PC-9 (cell line): Measurements from ENCODE around the gene NPFFR1. TPM values are rescaled to one million over a fixed set of nuclear protein-coding genes. Genes with fewer than 3 reads are reported as not detected.

Source experiments
- BruUV-seq: library from RNA; stranded (reverse); fragments of 400-500 nt; replicated peaks from 2 replicates; lab custom pipeline; 2021; lab: Mats Ljungman, UMichigan
- CTCF ChIA-PET: fragments of 300-600 bp; sonication (Branson Sonifier 250); formaldehyde crosslinking; loops from one replicate; lab custom pipeline; 2022; ENCODE audit warnings: antibody characterized with exemption; lab: Charles Lee
- POLR2A ChIA-PET: fragments of 300-600 bp; sonication (Branson Sonifier 250); formaldehyde crosslinking; loops from one replicate; lab custom pipeline; 2022; ENCODE audit warnings: antibody characterized with exemption; ENCODE audit not compliant: unreplicated experiment; lab: Charles Lee
- DNase-seq, 2 experiments: peaks; one replicate each; pipeline versions ENCODE4 v3.0.0 to v3.0.0-alpha.2; 2015 to 2022; ENCODE audit warnings: mixed read lengths in 1 of 2
- H2AFZ ChIP-seq: fragments of 200-600 bp; sonication (generic); 2 replicates; pipeline ENCODE4 v1.8.1; 2017; ENCODE audit warnings: antibody characterized with exemption
- H3F3A ChIP-seq: fragments of 200-600 bp; sonication (generic); 2 replicates; pipeline ENCODE4 v1.8.1; 2017; ENCODE audit warnings: antibody characterized with exemption, mild to moderate bottlenecking, low read depth; ENCODE audit not compliant: insufficient read depth
- H3K27ac ChIP-seq: fragments of 200-600 bp; sonication (generic); 2 replicates; pipeline ENCODE4 v1.6.1; 2016; ENCODE audit warnings: mixed run types
- H3K27me3 ChIP-seq: fragments of 200-600 bp; sonication (generic); 2 replicates; pipeline ENCODE4 v1.6.1; 2016; ENCODE audit warnings: low read depth, mixed run types; ENCODE audit not compliant: insufficient read depth
- H3K36me3 ChIP-seq: fragments of 200-600 bp; sonication (generic); 2 replicates; pipeline ENCODE4 v1.6.1; 2016; ENCODE audit warnings: low read depth, mixed run types
- H3K4me1 ChIP-seq: fragments of 200-600 bp; sonication (generic); replicated peaks from 2 replicates; pipeline ENCODE4 v1.6.1; 2016; ENCODE audit warnings: mixed run types; ENCODE audit not compliant: insufficient read depth
- H3K4me2 ChIP-seq: fragments of 200-600 bp; sonication (generic); 2 replicates; pipeline ENCODE4 v1.6.1; 2017; ENCODE audit warnings: mixed run types
- H3K4me3 ChIP-seq: fragments of 200-600 bp; sonication (generic); 2 replicates; pipeline ENCODE4 v1.6.1; 2016; ENCODE audit warnings: mixed run types
- H3K79me2 ChIP-seq: fragments of 200-600 bp; sonication (generic); 2 replicates; pipeline ENCODE4 v1.6.1; 2017; ENCODE audit warnings: low read depth, mixed run types
- H3K9me2 ChIP-seq: fragments of 200-600 bp; sonication (generic); 2 replicates; pipeline ENCODE4 v1.8.1; 2017; ENCODE audit warnings: mild to moderate bottlenecking; ENCODE audit not compliant: insufficient read depth
- H3K9me3 ChIP-seq: fragments of 200-600 bp; sonication (generic); 2 replicates; pipeline ENCODE4 v1.8.1; 2016; ENCODE audit warnings: low read depth; ENCODE audit not compliant: insufficient read depth
- H4K20me1 ChIP-seq: fragments of 200-600 bp; sonication (generic); 2 replicates; pipeline ENCODE4 v1.8.1; 2017; ENCODE audit not compliant: insufficient read depth
- CTCF ChIP-seq: fragments of 200-600 bp; sonication (generic); conservative IDR thresholded peaks from 2 replicates; pipeline ENCODE4 v1.6.1; 2017; ENCODE audit warnings: mixed run types, antibody characterized with exemption, mild to moderate bottlenecking, moderate library complexity
- EZH2 ChIP-seq: fragments of 200-600 bp; sonication (generic); IDR thresholded peaks from 2 replicates; pipeline ENCODE4 v1.8.0; 2017; ENCODE audit warnings: antibody characterized with exemption, low read depth
- intact Hi-C: fragments of 100-400 bp; cut with micrococcal nuclease; formaldehyde crosslinking; loops from one replicate; pipeline ENCODE4 v1.10.0; 2022; ENCODE audit not compliant: unreplicated experiment
- total RNA-seq: library from RNA; stranded (reverse); gene quantifications from 2 replicates; pipeline ENCODE4 v1.2.3, GENCODE V29; 2021

NPFFR1 gene
- total RNA-seq, 1 experiment from 2014 or later, result 0.09 TPM

- Histone ChIP-seq H3K9me3 (no peaks in the 10 kb centered on the region), H3K4me2 (no peak overlapping the region), H2AFZ (no peak overlapping the region), H3F3A (peaks cover 6% of the 10 kb centered on the region; the same call in 1 of the 2 replicates), H3K27me3 (no peaks in the 10 kb centered on the region), H3K27ac (no peak overlapping the region), H4K20me1 (no peaks in the 10 kb centered on the region), H3K4me1 (no peaks in the 10 kb centered on the region), H3K9me2 (no peaks in the 10 kb centered on the region), H3K4me3 (no peak overlapping the region), H3K79me2 (no peaks in the 10 kb centered on the region), H3K36me3 (no peaks in the 10 kb centered on the region)
- BruUV-seq, result no TSS peak
- DNase-seq, result no peak
- intact Hi-C loops, result no loop called here
- ChIA-PET CTCF (no interaction called here), POLR2A (no interaction called here)
- TF ChIP-seq EZH2 (no peak), CTCF (no peak)
Observed at GRCh38 chr10:70306181-70306705, 22.4 kb upstream of the NPFFR1 start.

- Histone ChIP-seq H3K9me3 (no peaks in the 10 kb centered on the region), H2AFZ (no peak overlapping the region), H4K20me1 (no peaks in the 10 kb centered on the region), H3K36me3 (no peaks in the 10 kb centered on the region), H3K4me2 (no peak overlapping the region), H3K27me3 (no peaks in the 10 kb centered on the region), H3K4me1 (no peaks in the 10 kb centered on the region), H3F3A (peaks cover 6% of the 10 kb centered on the region; the same call in 1 of the 2 replicates), H3K79me2 (no peaks in the 10 kb centered on the region), H3K27ac (no peak overlapping the region), H3K9me2 (no peaks in the 10 kb centered on the region), H3K4me3 (no peak overlapping the region)
- intact Hi-C loops, result no loop called here
- ChIA-PET CTCF (interaction anchor here (0.6 kb wide), 1 partner anchor 76 kb away, joined by 9 read pairs; no protein-coding TSS in a partner anchor), POLR2A (no interaction called here)
- no TSS peak for BruUV-seq
- no peak for DNase-seq
- TF ChIP-seq EZH2 (no peak), CTCF (no peak)
Observed at GRCh38 chr10:70303730-70304129, 19.9 kb upstream of the NPFFR1 start.

- intact Hi-C loops, result no loop called here
Observed at GRCh38 chr10:70302292-70302691, 18.5 kb upstream of the NPFFR1 start.

More at GRCh38 chr10:70302292-70302691, 18.5 kb upstream of the NPFFR1 start:
- Histone ChIP-seq H3K9me3 (no peaks in the 10 kb centered on the region), H3K4me2 (no peak overlapping the region), H4K20me1 (no peaks in the 10 kb centered on the region), H2AFZ (no peak overlapping the region), H3K9me2 (no peaks in the 10 kb centered on the region), H3F3A (peaks cover 8% of the 10 kb centered on the region; the same call in 1 of the 2 replicates), H3K27me3 (no peaks in the 10 kb centered on the region), H3K36me3 (no peaks in the 10 kb centered on the region), H3K4me1 (no peaks in the 10 kb centered on the region), H3K27ac (no peak overlapping the region), H3K79me2 (no peaks in the 10 kb centered on the region), H3K4me3 (no peak overlapping the region)
- CTCF ChIA-PET, result no interaction called here
- DNase-seq, result no peak
- POLR2A ChIA-PET, result interaction anchor here (0.6 kb wide), 1 partner anchor 132 kb away, joined by 7 read pairs; the partner anchor contains the start of gene SAR1A
- TF ChIP-seq EZH2 (no peak), CTCF (no peak)
- no TSS peak for BruUV-seq
